Stimulated activated naive CD8-positive, alpha-beta T cell treated with anti-CD3 and anti-CD28 coated beads, Interleukin-15, Interleukin-2, amounts not matched to agents 100 ng/mL and 50 ng/mL, for 24 hours (primary cell): ENCODE results near the gene ZCCHC4.
"Not testable (repeated sequence)": the region's sequence is repeated elsewhere in the genome, so short reads cannot be mapped to it uniquely, and the experiment has no call there.

Experiments used
- H3K27ac Mint-ChIP-seq: one replicate; pipeline ENCODE4 v1.8.0; 2021; ENCODE audit warnings: mild to moderate bottlenecking, mixed read lengths
- H3K27me3 Mint-ChIP-seq: one replicate; pipeline ENCODE4 v1.8.0; 2021; ENCODE audit warnings: mixed read lengths
- H3K36me3 Mint-ChIP-seq: one replicate; pipeline ENCODE4 v1.8.0; 2021; ENCODE audit warnings: low read depth, mixed read lengths
- H3K4me1 Mint-ChIP-seq: one replicate; pipeline ENCODE4 v1.8.0; 2021; ENCODE audit warnings: low read depth, mixed read lengths
- H3K4me3 Mint-ChIP-seq: one replicate; pipeline ENCODE4 v1.8.0; 2021; ENCODE audit warnings: mild to moderate bottlenecking, mixed read lengths
- H3K9me3 Mint-ChIP-seq: one replicate; pipeline ENCODE4 v1.8.0; 2021; ENCODE audit warnings: mixed read lengths

ZCCHC4 gene

DNA sequence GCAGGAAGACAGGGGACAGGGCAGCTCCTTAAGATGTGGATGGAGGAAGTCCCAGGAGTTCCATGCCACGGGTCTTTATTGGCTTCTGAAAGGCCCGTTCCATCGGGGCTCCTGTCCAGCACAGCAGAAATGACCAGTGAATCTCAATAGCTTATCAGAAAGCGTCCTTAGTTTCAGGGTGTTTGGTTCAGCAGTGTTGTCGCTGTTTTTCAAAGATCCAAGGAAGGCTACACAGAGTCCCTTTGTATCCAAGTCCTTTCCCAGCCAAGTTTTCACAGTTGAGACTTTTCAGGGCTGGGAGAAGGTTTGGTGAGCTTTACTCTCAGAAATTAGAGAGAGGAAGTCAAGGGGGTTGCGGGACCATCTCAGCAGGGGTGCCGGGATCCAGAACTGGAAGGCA is 5.0 kb upstream of the ZCCHC4 start:
- H3K27me3 Mint-ChIP-seq = no peaks in the 10 kb centered on the region
- H3K4me1 Mint-ChIP-seq = peaks cover 8% of the 10 kb centered on the region
- H3K4me3 Mint-ChIP-seq = no peak overlapping the region
- H3K36me3 Mint-ChIP-seq = no peaks in the 10 kb centered on the region
- no peak overlapping the region for H3K27ac Mint-ChIP-seq
- H3K9me3 Mint-ChIP-seq = no peaks in the 10 kb centered on the region

GRCh38 chr4:25308306-25308705 is 4.3 kb upstream of the ZCCHC4 start:
- no peak overlapping the region for H3K27ac Mint-ChIP-seq
- no peaks in the 10 kb centered on the region for H3K36me3 Mint-ChIP-seq
- H3K4me3 Mint-ChIP-seq = no peak overlapping the region
- H3K4me1 Mint-ChIP-seq = peaks cover 10% of the 10 kb centered on the region
- H3K27me3 Mint-ChIP-seq = no peaks in the 10 kb centered on the region
- no peaks in the 10 kb centered on the region for H3K9me3 Mint-ChIP-seq

DNA sequence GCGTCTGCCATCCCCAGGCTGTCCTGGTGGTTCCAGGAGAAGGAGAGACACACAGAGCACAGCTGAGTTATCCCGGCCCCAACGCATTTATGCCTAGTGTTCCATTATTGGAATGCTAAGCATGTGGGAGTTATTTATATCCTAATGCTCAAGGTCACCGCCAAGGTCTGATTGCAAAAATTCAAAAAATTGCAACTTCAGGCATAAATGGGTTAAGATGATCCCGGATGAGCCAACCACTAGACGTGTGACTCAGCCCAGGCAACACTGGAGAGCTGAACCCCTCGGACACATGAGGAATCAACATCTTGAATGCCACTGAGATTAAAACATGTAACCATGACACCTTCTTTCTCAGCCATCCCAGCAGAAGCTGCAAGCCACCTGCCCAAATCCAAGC is 3.8 kb upstream of the ZCCHC4 start:
- Mint-ChIP-seq H3K4me1 (peaks cover 14% of the 10 kb centered on the region), H3K36me3 (no peaks in the 10 kb centered on the region), H3K27me3 (no peaks in the 10 kb centered on the region), H3K27ac (no peak overlapping the region), H3K4me3 (no peak overlapping the region), H3K9me3 (no peaks in the 10 kb centered on the region)

DNA sequence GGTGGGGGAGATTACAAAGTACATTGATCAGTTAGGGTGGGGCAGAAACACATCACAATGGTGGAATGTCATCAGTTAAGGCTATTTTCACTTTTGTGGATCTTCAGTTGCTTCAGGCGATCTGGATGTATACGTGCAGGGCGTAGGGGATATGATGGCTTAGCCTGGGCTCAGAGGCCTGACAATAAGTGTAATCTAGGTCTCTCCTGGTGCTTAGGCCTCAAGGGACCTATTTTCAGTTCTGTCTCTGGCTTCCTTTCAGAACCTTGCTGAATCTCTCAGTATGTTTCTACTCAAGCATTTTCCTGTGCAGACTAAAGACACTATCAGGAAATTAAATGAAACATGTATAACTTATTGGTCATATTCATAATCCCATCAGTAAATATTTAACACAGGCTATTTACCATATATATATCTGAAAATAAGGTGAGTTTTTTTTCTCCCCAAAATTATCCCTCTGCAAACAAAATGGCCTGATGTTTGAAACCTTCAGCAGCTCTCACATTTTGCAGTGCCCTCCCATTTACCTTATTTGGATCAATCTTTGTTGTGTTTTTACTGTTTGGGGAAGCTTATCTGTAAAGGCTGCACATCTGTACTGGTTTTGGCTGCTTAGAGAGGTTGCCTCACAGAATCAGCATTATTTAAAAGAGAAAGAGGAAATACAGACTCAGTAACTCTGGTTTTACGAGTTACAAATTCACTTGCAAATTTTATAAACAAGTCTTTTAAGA is 2.3 kb upstream of the ZCCHC4 start:
- Mint-ChIP-seq H3K4me3 (no peak overlapping the region), H3K27ac (no peak overlapping the region)

DNA sequence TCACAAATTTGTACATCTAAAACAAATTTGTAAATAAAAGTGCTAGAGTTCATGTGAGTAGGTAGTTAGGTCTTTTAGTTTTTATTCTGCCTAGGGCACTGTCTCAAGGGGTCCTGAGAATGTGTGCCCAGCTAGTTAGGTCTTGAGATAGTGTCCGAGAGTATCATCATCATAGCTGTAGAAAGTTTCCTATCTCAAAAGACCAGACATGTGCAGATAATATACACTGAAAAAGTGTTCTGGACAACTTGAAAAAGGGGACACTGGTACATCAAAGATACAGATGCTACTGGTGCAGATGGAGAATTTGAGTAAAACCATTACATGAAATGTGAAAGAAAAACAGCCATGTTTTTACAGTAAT is 1.8 kb upstream of the ZCCHC4 start:
- Mint-ChIP-seq H3K36me3 (peaks cover 8% of the 10 kb centered on the region), H3K27me3 (no peaks in the 10 kb centered on the region), H3K4me3 (no peak overlapping the region), H3K4me1 (peaks cover 21% of the 10 kb centered on the region), H3K27ac (no peak overlapping the region), H3K9me3 (no peaks in the 10 kb centered on the region)

More for the DNA sequence above, 2.3 kb upstream of the ZCCHC4 start:
- no peaks in the 10 kb centered on the region for H3K27me3 Mint-ChIP-seq
- H3K36me3 Mint-ChIP-seq = peaks cover 3% of the 10 kb centered on the region
- no peaks in the 10 kb centered on the region for H3K9me3 Mint-ChIP-seq
- peaks cover 21% of the 10 kb centered on the region for H3K4me1 Mint-ChIP-seq

DNA sequence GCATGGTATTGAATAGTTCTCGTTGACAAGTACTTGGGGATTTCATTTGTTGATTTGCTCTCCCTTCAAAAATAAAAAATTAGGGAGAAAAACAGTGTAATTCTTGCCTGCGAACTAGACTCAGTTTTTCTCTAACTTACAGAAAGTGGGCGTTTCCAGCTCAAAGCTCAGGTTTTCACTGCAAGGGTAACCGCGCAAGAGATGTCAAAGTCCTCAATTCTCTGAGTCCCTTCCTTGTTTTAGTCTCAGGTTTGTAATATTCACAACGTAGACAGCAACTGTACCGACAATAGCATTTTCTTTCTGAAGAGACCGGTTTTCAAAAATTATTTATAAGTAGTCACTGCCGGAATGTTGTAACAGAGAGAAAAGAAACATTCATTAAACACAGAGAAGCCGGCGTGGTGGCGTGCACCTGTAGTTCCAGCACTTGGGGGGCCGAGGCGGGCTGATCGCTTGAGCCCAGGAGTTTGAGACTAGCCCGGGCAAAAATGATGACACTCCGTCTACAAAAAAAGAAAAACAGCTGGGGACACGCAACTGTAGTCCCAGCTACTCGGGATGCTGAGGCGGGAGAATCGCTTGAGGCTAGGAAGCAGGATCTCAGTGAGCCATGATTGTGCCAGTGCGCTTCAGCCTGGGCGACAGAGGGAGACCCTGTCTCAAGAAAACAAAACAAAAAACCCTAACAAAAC is 774 bp downstream of the ZCCHC4 start:
- Mint-ChIP-seq H3K4me3 (peak overlapping the region; percentile 92), H3K4me1 (peaks cover 28% of the 10 kb centered on the region), H3K36me3 (peaks cover 29% of the 10 kb centered on the region), H3K9me3 (no peaks in the 10 kb centered on the region), H3K27ac (peak overlapping the region; percentile 92), H3K27me3 (no peaks in the 10 kb centered on the region)

- Mint-ChIP-seq H3K27ac (peak overlapping the region; percentile 95), H3K27me3 (no peaks in the 10 kb centered on the region), H3K36me3 (peaks cover 53% of the 10 kb centered on the region)
Observed at GRCh38 chr4:25320336-25320735, 7.8 kb downstream of the ZCCHC4 start.

GRCh38 chr4:25320773-25321172 is 8.2 kb downstream of the ZCCHC4 start:
- H3K4me1 Mint-ChIP-seq = peaks cover 43% of the 10 kb centered on the region
- no peaks in the 10 kb centered on the region for H3K9me3 Mint-ChIP-seq
- peak overlapping the region; percentile 50 for H3K4me3 Mint-ChIP-seq
- peak overlapping the region; percentile 95 for H3K27ac Mint-ChIP-seq
- no peaks in the 10 kb centered on the region for H3K27me3 Mint-ChIP-seq
- peaks cover 51% of the 10 kb centered on the region for H3K36me3 Mint-ChIP-seq

More at GRCh38 chr4:25320336-25320735, 7.8 kb downstream of the ZCCHC4 start:
- no peaks in the 10 kb centered on the region for H3K9me3 Mint-ChIP-seq
- H3K4me3 Mint-ChIP-seq = peak overlapping the region; percentile 50
- H3K4me1 Mint-ChIP-seq = peaks cover 43% of the 10 kb centered on the region

DNA sequence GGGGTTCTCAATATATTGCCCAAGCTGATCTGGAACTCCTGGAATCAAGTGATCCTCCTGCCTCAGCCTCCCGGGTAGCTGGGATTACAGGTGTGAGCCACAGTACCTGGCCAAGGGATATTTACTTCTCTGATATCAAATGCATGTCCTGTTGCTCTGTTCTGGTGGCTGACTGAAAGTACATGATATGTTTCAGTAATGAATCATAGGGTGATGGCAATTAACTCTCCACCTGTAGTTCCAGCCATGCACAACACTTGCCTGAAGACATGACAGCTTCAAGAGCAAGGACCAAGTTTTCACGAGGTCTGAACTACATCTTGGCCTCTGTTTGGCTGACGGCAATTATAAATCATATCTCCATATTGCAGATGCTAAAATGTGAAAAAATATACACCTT is 9.1 kb downstream of the ZCCHC4 start:
- H3K27ac Mint-ChIP-seq = peak overlapping the region; percentile 95
- no peaks in the 10 kb centered on the region for H3K9me3 Mint-ChIP-seq
- H3K36me3 Mint-ChIP-seq = peaks cover 47% of the 10 kb centered on the region
- H3K4me1 Mint-ChIP-seq = peaks cover 43% of the 10 kb centered on the region
- no peak overlapping the region for H3K4me3 Mint-ChIP-seq
- H3K27me3 Mint-ChIP-seq = no peaks in the 10 kb centered on the region

DNA sequence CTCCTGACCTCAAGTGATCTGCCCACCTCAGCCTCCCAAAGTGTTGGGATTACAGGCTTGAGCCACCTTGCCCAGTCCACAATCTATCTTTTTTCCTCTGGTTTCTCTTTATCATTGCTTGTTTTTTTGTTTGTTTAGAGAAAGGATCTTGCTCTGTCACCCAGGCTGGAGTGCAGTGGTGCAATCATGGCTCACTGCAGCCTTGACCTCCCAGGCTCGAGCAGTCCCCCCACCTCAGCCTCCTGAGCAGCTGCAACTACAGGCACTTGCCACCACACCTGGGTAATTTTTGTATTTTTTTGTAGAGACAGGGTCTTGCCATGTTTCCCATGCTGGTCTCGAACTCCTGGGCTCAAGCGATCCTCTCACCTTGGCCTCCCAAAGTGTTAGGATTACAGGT is 15.9 kb downstream of the ZCCHC4 start:
- peaks cover 14% of the 10 kb centered on the region for H3K36me3 Mint-ChIP-seq

DNA sequence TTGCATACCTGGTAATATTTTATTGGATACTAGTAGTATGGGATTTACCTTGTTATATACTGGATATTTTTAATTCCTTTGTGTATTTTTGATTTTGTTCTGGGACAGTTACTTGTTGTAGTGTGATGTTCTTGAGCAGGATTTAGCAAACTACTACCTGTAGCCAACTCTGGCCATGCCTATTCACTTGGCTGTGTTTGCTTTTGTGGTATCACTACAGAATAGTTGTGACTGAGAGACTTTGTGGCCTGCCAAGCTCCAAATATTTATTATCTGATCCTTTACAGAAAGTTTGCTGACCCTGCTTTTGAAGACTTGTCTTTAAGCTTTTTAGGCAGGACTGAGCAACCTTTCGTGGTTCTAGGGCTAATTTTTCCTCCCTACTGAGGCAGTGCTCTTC is 17.8 kb downstream of the ZCCHC4 start:
- Mint-ChIP-seq H3K36me3 (peaks cover 19% of the 10 kb centered on the region), H3K4me3 (no peak overlapping the region), H3K4me1 (peaks cover 21% of the 10 kb centered on the region), H3K27me3 (no peaks in the 10 kb centered on the region), H3K27ac (peak overlapping the region; percentile 71), H3K9me3 (no peaks in the 10 kb centered on the region)

More for the DNA sequence above, 15.9 kb downstream of the ZCCHC4 start:
- not testable (repeated sequence) for H3K27me3 Mint-ChIP-seq, H3K9me3 Mint-ChIP-seq, H3K4me3 Mint-ChIP-seq, H3K27ac Mint-ChIP-seq
- H3K4me1 Mint-ChIP-seq = peaks cover 21% of the 10 kb centered on the region

- no peaks in the 10 kb centered on the region for H3K27me3 Mint-ChIP-seq
- H3K27ac Mint-ChIP-seq = peak overlapping the region; percentile 71
- peaks cover 14% of the 10 kb centered on the region for H3K36me3 Mint-ChIP-seq
- H3K9me3 Mint-ChIP-seq = no peaks in the 10 kb centered on the region
- H3K4me3 Mint-ChIP-seq = peak overlapping the region; percentile 73
- peaks cover 21% of the 10 kb centered on the region for H3K4me1 Mint-ChIP-seq
Observed at GRCh38 chr4:25330905-25331808, 18.6 kb downstream of the ZCCHC4 start.

DNA sequence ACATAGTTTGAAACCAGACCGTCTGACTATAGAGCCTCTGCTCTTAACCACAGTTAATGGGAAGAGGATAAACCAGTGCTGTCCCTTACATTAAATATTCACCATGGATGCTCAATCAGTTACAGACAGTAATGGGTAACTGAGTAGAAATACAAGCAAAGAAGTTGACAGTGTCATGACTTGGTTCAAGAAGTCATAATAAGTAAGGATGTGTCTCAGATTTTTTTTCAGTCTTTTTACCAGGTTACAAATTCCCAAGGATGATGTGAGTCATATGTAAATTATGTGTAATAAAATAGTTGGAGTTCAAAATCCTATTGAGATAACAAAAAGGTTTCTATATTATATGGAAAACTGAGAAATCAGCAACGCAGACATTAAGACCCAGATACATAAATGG is 31.1 kb downstream of the ZCCHC4 start:
- peaks cover 4% of the 10 kb centered on the region for H3K9me3 Mint-ChIP-seq
- H3K4me1 Mint-ChIP-seq = peaks cover 12% of the 10 kb centered on the region
- H3K4me3 Mint-ChIP-seq = no peak overlapping the region
- peaks cover 33% of the 10 kb centered on the region for H3K36me3 Mint-ChIP-seq
- no peak overlapping the region for H3K27ac Mint-ChIP-seq
- no peaks in the 10 kb centered on the region for H3K27me3 Mint-ChIP-seq

DNA sequence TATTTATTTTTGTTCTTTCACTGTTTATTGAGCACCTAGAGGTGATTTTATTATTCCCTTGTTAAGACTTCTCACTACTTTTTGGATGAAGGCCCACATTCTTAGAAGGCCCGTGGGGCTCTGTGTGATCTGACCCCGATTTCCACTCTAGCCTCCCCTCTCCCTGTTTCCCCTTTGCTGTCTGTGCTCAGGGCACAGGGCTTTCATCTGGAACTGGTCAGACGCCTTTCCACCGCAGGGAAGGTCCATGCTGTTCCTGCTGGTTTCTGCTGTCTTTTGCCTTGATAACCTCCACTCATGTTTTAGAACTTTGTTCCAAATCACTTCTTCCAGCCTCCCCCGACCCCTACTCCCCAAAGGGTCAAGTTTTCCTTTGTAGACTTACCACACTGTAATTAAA is 33.2 kb downstream of the ZCCHC4 start:
- H3K27ac Mint-ChIP-seq = peak overlapping the region; percentile 42
- peaks cover 12% of the 10 kb centered on the region for H3K4me1 Mint-ChIP-seq
- no peaks in the 10 kb centered on the region for H3K27me3 Mint-ChIP-seq
- H3K4me3 Mint-ChIP-seq = no peak overlapping the region
- H3K36me3 Mint-ChIP-seq = peaks cover 22% of the 10 kb centered on the region
- peaks cover 4% of the 10 kb centered on the region for H3K9me3 Mint-ChIP-seq

DNA sequence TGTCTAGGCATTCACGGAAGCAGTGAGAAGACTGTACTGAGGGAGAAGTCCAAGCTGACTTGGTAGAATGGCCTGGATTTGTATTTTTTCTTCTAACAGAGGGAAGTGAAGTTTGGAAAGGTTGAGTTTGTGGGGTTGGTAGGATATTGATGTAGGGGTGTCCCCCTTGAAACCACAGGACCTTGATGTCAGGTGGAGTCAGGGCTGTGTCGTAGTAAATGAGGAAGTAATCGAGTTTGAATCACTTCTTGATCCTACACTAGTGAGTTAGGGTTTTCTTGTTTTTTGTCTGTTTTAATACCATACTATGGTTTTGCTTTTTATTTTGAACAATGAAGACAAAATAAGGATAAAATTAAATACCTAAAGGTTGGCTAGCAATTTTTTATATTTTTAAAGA is 34.3 kb downstream of the ZCCHC4 start:
- Mint-ChIP-seq H3K36me3 (peaks cover 27% of the 10 kb centered on the region), H3K4me1 (peaks cover 12% of the 10 kb centered on the region), H3K27me3 (no peaks in the 10 kb centered on the region), H3K27ac (peak overlapping the region; percentile 9), H3K4me3 (no peak overlapping the region), H3K9me3 (peaks cover 4% of the 10 kb centered on the region)
